HG03175 (cell line): ENCODE measurements around the gene UIMC1.
"Not testable (repeated sequence)": the region's sequence is repeated elsewhere in the genome, so short reads cannot be mapped to it uniquely, and the experiment has no call there.

ENCODE experiments used
- ATAC-seq: cut with Tn5 transposase; IDR thresholded peaks from one replicate; pipeline ENCODE4 v1.9.1; 2021; ENCODE audit warnings: mild to moderate bottlenecking, moderate library complexity; ENCODE audit not compliant: unreplicated experiment

UIMC1 gene

GRCh38 chr5:177010153-177010552 lies 3.6 kb upstream of the UIMC1 start:
- no peak for ATAC-seq

GRCh38 chr5:177008716-177009115 lies 2.1 kb upstream of the UIMC1 start:
- no peak for ATAC-seq

GRCh38 chr5:177005619-177006264 lies 837 bp downstream of the UIMC1 start:
- ATAC-seq = peak; percentile 63

GRCh38 chr5:177004961-177005360 lies 1.6 kb downstream of the UIMC1 start:
- no peak for ATAC-seq

- ATAC-seq = no peak
Observed at GRCh38 chr5:177003649-177004048, 2.9 kb downstream of the UIMC1 start.

GRCh38 chr5:176999526-176999925 lies 7.1 kb downstream of the UIMC1 start:
- not testable (repeated sequence) for ATAC-seq

- ATAC-seq = no peak
Observed at GRCh38 chr5:176998828-176999227, 7.8 kb downstream of the UIMC1 start.

GRCh38 chr5:176996780-176997179 lies 9.8 kb downstream of the UIMC1 start:
- no peak for ATAC-seq

- no peak for ATAC-seq
Observed at GRCh38 chr5:176995896-176996767, 10.4 kb downstream of the UIMC1 start.

- no peak for ATAC-seq
Observed at GRCh38 chr5:176995122-176995490, 11.5 kb downstream of the UIMC1 start.

- peak; percentile 44 for ATAC-seq
Observed at GRCh38 chr5:176994460-176995121, 12.0 kb downstream of the UIMC1 start.

GRCh38 chr5:176993081-176993480 lies 13.5 kb downstream of the UIMC1 start:
- ATAC-seq = not testable (repeated sequence)

GRCh38 chr5:176987583-176987982 lies 19.0 kb downstream of the UIMC1 start:
- no peak for ATAC-seq

- ATAC-seq = no peak
Observed at GRCh38 chr5:176986280-176986679, 20.3 kb downstream of the UIMC1 start.

GRCh38 chr5:176985516-176985915 lies 21.1 kb downstream of the UIMC1 start:
- no peak for ATAC-seq

- ATAC-seq = not testable (repeated sequence)
Observed at GRCh38 chr5:176984176-176984575, 22.4 kb downstream of the UIMC1 start.

- not testable (repeated sequence) for ATAC-seq
Observed at GRCh38 chr5:176983593-176983992, 23.0 kb downstream of the UIMC1 start.

- not testable (repeated sequence) for ATAC-seq
Observed at GRCh38 chr5:176983112-176983511, 23.5 kb downstream of the UIMC1 start.

- ATAC-seq = no peak
Observed at GRCh38 chr5:176980818-176981217, 25.8 kb downstream of the UIMC1 start.

GRCh38 chr5:176979669-176980068 lies 26.9 kb downstream of the UIMC1 start:
- ATAC-seq = no peak

- ATAC-seq = no peak
Observed at GRCh38 chr5:176965633-176966032, 40.9 kb downstream of the UIMC1 start.

- ATAC-seq = no peak
Observed at GRCh38 chr5:176959051-176959450, 47.5 kb downstream of the UIMC1 start.
